ENCODE data around the gene CRYBA4. TPM values are rescaled to one million over a fixed set of nuclear protein-coding genes. Genes with fewer than 3 reads are reported as not detected.

CRYBA4 gene
- total and polyA plus RNA-seq, 2 of the 13 experiments (the other 11 are each of a cell fraction or from before 2014, with no cell fraction given) = not detected

DNA sequence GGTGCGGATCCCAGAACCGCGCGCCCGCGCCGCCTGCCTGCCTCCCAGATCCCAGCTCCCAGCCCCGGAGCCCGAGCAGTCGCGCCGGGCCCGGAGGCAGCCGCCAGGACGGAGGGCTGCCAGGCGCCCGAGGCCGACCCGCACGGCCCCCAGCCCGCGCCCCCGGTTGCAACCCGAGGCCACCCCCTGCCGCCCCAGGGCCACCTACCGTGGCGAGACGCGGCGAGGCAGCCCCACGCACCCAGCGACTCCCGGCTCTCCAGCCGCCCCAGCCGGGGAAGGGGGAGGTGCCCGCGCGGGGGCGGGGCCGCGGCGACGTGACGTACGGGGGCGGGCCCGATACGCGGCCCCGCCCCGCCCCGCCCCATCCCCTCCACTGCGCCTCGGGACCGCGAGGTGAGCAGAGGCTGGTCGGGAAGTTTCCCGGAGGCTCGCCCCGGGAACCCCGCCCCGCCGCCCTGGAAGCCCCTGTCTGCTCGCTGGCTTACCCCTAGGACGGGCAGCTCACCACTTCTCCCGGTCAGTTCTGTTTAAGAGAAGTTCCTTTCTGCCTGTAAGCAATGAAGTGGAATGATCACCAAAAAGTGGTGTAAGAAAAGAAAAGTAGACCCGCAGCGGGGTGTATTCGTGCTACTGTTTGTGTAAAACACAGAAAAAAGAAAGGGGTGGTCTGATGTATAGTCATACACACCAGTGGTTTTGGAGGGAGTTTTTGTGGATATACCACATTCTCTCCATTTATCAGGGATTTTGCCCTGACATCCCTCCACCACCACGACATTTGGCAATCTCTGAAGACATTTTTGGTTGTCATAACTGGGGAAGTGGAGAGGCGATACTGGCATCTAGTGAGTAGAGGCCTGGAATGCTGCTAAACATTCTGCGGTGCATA, 31.7 kb upstream of the CRYBA4 start, which contains the start of gene TPST2 (continued):
- TF ChIP-seq, protein P1, sequence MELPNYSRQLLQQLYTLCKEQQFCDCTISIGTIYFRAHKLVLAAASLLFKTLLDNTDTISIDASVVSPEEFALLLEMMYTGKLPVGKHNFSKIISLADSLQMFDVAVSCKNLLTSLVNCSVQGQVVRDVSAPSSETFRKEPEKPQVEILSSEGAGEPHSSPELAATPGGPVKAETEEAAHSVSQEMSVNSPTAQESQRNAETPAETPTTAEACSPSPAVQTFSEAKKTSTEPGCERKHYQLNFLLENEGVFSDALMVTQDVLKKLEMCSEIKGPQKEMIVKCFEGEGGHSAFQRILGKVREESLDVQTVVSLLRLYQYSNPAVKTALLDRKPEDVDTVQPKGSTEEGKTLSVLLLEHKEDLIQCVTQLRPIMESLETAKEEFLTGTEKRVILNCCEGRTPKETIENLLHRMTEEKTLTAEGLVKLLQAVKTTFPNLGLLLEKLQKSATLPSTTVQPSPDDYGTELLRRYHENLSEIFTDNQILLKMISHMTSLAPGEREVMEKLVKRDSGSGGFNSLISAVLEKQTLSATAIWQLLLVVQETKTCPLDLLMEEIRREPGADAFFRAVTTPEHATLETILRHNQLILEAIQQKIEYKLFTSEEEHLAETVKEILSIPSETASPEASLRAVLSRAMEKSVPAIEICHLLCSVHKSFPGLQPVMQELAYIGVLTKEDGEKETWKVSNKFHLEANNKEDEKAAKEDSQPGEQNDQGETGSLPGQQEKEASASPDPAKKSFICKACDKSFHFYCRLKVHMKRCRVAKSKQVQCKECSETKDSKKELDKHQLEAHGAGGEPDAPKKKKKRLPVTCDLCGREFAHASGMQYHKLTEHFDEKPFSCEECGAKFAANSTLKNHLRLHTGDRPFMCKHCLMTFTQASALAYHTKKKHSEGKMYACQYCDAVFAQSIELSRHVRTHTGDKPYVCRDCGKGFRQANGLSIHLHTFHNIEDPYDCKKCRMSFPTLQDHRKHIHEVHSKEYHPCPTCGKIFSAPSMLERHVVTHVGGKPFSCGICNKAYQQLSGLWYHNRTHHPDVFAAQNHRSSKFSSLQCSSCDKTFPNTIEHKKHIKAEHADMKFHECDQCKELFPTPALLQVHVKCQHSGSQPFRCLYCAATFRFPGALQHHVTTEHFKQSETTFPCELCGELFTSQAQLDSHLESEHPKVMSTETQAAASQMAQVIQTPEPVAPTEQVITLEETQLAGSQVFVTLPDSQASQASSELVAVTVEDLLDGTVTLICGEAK (IDR thresholded peaks at IDR 0.05) = no peak
- TF ChIP-seq, protein P1 (CRISPR knock-in tag; IDR thresholded peaks at IDR 0.05) = no peak
- TF ChIP-seq CEBPB (IDR thresholded peaks at IDR 0.05; ENCODE audit: borderline replicate concordance, low read depth, low read length) = no peak
- no peak for TF ChIP-seq ETV5 (CRISPR knock-in tag; IDR thresholded peaks at IDR 0.05; ENCODE audit: borderline replicate concordance)
- TF ChIP-seq REPIN1 (CRISPR knock-in tag; IDR thresholded peaks at IDR 0.05; ENCODE audit: borderline replicate concordance, low read depth) = no peak
- TF ChIP-seq, protein P2, sequence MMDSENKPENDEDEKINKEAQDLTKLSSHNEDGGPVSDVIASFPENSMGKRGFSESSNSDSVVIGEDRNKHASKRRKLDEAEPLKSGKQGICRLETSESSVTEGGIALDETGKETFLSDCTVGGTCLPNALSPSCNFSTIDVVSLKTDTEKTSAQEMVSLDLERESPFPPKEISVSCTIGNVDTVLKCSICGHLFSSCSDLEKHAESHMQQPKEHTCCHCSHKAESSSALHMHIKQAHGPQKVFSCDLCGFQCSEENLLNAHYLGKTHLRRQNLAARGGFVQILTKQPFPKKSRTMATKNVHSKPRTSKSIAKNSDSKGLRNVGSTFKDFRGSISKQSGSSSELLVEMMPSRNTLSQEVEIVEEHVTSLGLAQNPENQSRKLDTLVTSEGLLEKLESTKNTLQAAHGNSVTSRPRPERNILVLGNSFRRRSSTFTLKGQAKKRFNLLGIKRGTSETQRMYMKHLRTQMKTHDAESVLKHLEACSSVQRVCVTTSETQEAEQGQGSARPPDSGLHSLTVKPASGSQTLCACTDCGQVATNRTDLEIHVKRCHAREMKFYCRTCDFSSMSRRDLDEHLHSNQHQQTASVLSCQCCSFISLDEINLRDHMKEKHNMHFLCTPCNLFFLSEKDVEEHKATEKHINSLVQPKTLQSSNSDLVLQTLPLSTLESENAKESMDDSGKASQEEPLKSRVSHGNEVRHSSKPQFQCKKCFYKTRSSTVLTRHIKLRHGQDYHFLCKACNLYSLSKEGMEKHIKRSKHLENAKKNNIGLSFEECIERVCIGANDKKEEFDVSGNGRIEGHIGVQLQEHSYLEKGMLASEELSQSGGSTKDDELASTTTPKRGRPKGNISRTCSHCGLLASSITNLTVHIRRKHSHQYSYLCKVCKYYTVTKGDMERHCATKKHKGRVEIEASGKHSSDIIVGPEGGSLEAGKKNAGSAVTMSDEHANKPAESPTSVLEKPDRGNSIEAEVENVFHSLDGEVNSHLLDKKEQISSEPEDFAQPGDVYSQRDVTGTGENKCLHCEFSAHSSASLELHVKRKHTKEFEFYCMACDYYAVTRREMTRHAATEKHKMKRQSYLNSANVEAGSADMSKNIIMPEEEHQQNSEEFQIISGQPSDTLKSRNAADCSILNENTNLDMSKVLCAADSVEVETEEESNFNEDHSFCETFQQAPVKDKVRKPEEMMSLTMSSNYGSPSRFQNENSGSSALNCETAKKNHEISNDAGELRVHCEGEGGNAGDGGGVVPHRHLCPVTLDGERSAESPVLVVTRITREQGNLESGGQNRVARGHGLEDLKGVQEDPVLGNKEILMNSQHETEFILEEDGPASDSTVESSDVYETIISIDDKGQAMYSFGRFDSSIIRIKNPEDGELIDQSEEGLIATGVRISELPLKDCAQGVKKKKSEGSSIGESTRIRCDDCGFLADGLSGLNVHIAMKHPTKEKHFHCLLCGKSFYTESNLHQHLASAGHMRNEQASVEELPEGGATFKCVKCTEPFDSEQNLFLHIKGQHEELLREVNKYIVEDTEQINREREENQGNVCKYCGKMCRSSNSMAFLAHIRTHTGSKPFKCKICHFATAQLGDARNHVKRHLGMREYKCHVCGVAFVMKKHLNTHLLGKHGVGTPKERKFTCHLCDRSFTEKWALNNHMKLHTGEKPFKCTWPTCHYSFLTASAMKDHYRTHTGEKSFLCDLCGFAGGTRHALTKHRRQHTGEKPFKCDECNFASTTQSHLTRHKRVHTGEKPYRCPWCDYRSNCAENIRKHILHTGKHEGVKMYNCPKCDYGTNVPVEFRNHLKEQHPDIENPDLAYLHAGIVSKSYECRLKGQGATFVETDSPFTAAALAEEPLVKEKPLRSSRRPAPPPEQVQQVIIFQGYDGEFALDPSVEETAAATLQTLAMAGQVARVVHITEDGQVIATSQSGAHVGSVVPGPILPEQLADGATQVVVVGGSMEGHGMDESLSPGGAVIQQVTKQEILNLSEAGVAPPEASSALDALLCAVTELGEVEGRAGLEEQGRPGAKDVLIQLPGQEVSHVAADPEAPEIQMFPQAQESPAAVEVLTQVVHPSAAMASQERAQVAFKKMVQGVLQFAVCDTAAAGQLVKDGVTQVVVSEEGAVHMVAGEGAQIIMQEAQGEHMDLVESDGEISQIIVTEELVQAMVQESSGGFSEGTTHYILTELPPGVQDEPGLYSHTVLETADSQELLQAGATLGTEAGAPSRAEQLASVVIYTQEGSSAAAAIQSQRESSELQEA (CRISPR knock-in tag; IDR thresholded peaks at IDR 0.05; ENCODE audit: not compliant biosample characterization) = no peak
- TF ChIP-seq MAFG (CRISPR knock-in tag; IDR thresholded peaks at IDR 0.05) = no peak
- TF ChIP-seq, protein P3, sequence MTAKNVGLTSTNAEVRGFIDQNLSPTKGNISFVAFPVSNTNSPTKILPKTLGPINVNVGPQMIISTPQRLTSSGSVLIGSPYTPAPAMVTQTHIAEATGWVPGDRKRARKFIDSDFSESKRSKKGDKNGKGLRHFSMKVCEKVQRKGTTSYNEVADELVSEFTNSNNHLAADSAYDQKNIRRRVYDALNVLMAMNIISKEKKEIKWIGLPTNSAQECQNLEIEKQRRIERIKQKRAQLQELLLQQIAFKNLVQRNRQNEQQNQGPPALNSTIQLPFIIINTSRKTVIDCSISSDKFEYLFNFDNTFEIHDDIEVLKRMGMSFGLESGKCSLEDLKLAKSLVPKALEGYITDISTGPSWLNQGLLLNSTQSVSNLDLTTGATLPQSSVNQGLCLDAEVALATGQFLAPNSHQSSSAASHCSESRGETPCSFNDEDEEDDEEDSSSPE (CRISPR knock-in tag; IDR thresholded peaks at IDR 0.05) = no peak; the same call in 1 of the 2 replicates
- TF ChIP-seq ZEB1 (IDR thresholded peaks at IDR 0.05; ENCODE audit: insufficient replicate concordance, low read depth) = no peak
